ENCODE data around the gene PGM2.

PGM2 gene

GRCh38 chr4:37865450-37865849 lies 39.0 kb downstream of the PGM2 start:
- DNase-seq = no peak

GRCh38 chr4:37867102-37867501 lies 40.6 kb downstream of the PGM2 start:
- no peak for DNase-seq

GRCh38 chr4:37868238-37868637 lies 41.8 kb downstream of the PGM2 start:
- DNase-seq = no peak

- DNase-seq = no peak
Observed at GRCh38 chr4:37872310-37872988, 46.0 kb downstream of the PGM2 start.

GRCh38 chr4:37873386-37873785 lies 46.9 kb downstream of the PGM2 start:
- DNase-seq = no peak

GRCh38 chr4:37876156-37876555 lies 49.7 kb downstream of the PGM2 start:
- DNase-seq = no peak

- no peak for DNase-seq
Observed at GRCh38 chr4:37879365-37879764, 52.9 kb downstream of the PGM2 start.

GRCh38 chr4:37881811-37882210 lies 55.3 kb downstream of the PGM2 start:
- no peak for DNase-seq

GRCh38 chr4:37882665-37883296 lies 56.3 kb downstream of the PGM2 start:
- DNase-seq = no peak

- no peak for DNase-seq
Observed at GRCh38 chr4:37884855-37885487, 58.5 kb downstream of the PGM2 start.

GRCh38 chr4:37885496-37885895 lies 59.0 kb downstream of the PGM2 start:
- DNase-seq = no peak

GRCh38 chr4:37889849-37890800 lies 63.6 kb downstream of the PGM2 start:
- DNase-seq = peak in 4 of 6 experiments; percentile 24 to 35 (median 28)

GRCh38 chr4:37890801-37891259 lies 64.3 kb downstream of the PGM2 start, which contains the start of gene TBC1D1:
Gene TBC1D1 (plus strand): TSS chr4:37891084. CDS start chr4:37902096, 11,012 bp downstream.
- peak; percentile 31 to 75 (median 37) for DNase-seq

GRCh38 chr4:37891260-37892159 lies 65.0 kb downstream of the PGM2 start:
- peak; percentile 31 to 75 (median 60) for DNase-seq

GRCh38 chr4:37892641-37893040 lies 66.2 kb downstream of the PGM2 start:
- DNase-seq = peak in 2 of 6 experiments; percentile 9 to 26

GRCh38 chr4:37893164-37893563 lies 66.7 kb downstream of the PGM2 start:
- no peak for DNase-seq

- no peak for DNase-seq
Observed at GRCh38 chr4:37895271-37895670, 68.8 kb downstream of the PGM2 start.

GRCh38 chr4:37896206-37896860 lies 69.8 kb downstream of the PGM2 start:
- no peak for DNase-seq

- no peak for DNase-seq
Observed at GRCh38 chr4:37902212-37902611, 75.7 kb downstream of the PGM2 start.

- DNase-seq = no peak
Observed at GRCh38 chr4:37902738-37903693, 76.5 kb downstream of the PGM2 start.
